HCT116 (cell line): Measurements from ENCODE around the gene LTA4H. TPM values are rescaled to one million over a fixed set of nuclear protein-coding genes. Genes with fewer than 3 reads are reported as not detected.
A peak's percentile ranks its signal among the peaks of the same experiment; 100 is the strongest.

Source experiments
- ATAC-seq: fragments of 200-7000 bp; cut with Tn5 transposase; 2 replicates; pipeline ENCODE4 v1.9.1; 2020; ENCODE audit warnings: mild to moderate bottlenecking, moderate library complexity
- BruUV-seq: library from RNA; stranded (reverse); fragments of 400-500 nt; replicated peaks from 2 replicates; lab custom pipeline; 2021; lab: Mats Ljungman, UMichigan
- CTCF ChIA-PET: fragments of 300-600 bp; sonication (Branson Sonifier 250); formaldehyde crosslinking; loops from one replicate; lab custom pipeline; 2021; ENCODE audit warnings: antibody characterized with exemption; lab: Charles Lee
- POLR2A ChIA-PET: fragments of 300-600, 350-600 bp; sonication (Branson Sonifier 250); formaldehyde crosslinking; loops from one replicate; lab custom pipeline; 2021; ENCODE audit warnings: antibody characterized with exemption; lab: Charles Lee
- RAD21 ChIA-PET, 2 experiments: fragments of 300-600 bp; sonication (Branson Sonifier 250); formaldehyde crosslinking; loops; one replicate each; lab custom pipeline; 2023; ENCODE audit warnings: low total read pairs in 2 of 2; ENCODE audit not compliant: uncharacterized antibody in 2 of 2, unreplicated experiment in 2 of 2, low non-redundant PET in 1 of 2; lab: Charles Lee
- DNase-seq: peaks from one replicate; pipeline ENCODE4 v3.0.0-alpha.2; 2010; ENCODE audit warnings: low read depth, low spot score
- H2AFZ ChIP-seq: fragments of 200-600 bp; shearing (Covaris generic), sonication (generic); 2 replicates; pipeline ENCODE4 v1.6.1; 2017; ENCODE audit warnings: low read depth, mixed run types, mixed read lengths, antibody characterized with exemption, low read length; ENCODE audit not compliant: poor library complexity, severe bottlenecking
- H3K27ac ChIP-seq: 2 replicates; pipeline ENCODE4 v1.5.1; 2012; ENCODE audit warnings: low read depth, low read length
- H3K27me3 ChIP-seq: fragments of 200-600 bp; sonication (generic); 2 replicates; pipeline ENCODE4 v1.6.1; 2016; ENCODE audit warnings: mixed run types, low read length, mixed read lengths; ENCODE audit not compliant: insufficient read depth
- H3K36me3 ChIP-seq, 2 experiments: fragments of 200-500 bp in 1 of 2; fragments of 200-600 bp in 1 of 2; sonication (Bioruptor generic) in 1 of 2; sonication (generic) in 1 of 2; 2 replicates each; pipeline versions ENCODE4 v1.5.1 to v1.6.1; 2014 to 2016; ENCODE audit warnings: low read length in 2 of 2, inconsistent platforms in 1 of 2, mixed read lengths in 1 of 2, mixed run types in 1 of 2; ENCODE audit not compliant: insufficient read depth in 2 of 2, control insufficient read depth in 1 of 2
- H3K4me1 ChIP-seq, 2 experiments: fragments of 200-600 bp in 1 of 2; sonication (generic) in 1 of 2; 2 replicates each; pipeline versions ENCODE4 v1.5.1 to v1.6.1; 2012 to 2017; ENCODE audit warnings: low read length in 2 of 2, inconsistent platforms in 1 of 2, mild to moderate bottlenecking in 1 of 2, mixed read lengths in 1 of 2, mixed run types in 1 of 2, moderate library complexity in 1 of 2; ENCODE audit not compliant: insufficient read depth in 2 of 2, control insufficient read depth in 1 of 2
- H3K4me2 ChIP-seq: fragments of 200-600 bp; sonication (generic); 2 replicates; pipeline ENCODE4 v1.6.1; 2017; ENCODE audit warnings: mixed run types, low read length, mixed read lengths
- H3K4me3 ChIP-seq, 2 experiments: fragments of 200-600 bp in 1 of 2; sonication (generic) in 1 of 2; replicated peaks in 1 of 2; 2 replicates each; pipeline ENCODE4 v1.5.1; 2011 to 2016; ENCODE audit warnings: low read length in 2 of 2, control low read depth in 1 of 2, low read depth in 1 of 2, mild to moderate bottlenecking in 1 of 2, mixed read lengths in 1 of 2, mixed run types in 1 of 2
- H3K79me2 ChIP-seq: fragments of 200-600 bp; sonication (generic); 2 replicates; pipeline ENCODE4 v1.6.1; 2017; ENCODE audit warnings: mild to moderate bottlenecking, mixed run types, low read length, moderate library complexity, mixed read lengths; ENCODE audit not compliant: insufficient read depth
- H3K9ac ChIP-seq: fragments of 200-600 bp; sonication (generic); 2 replicates; pipeline ENCODE4 v1.6.1; 2016; ENCODE audit warnings: low read length, mixed read lengths
- H3K9me2 ChIP-seq: fragments of 200-600 bp; sonication (generic), shearing (Covaris generic); 2 replicates; pipeline ENCODE4 v1.6.1; 2017; ENCODE audit warnings: mixed run types, mild to moderate bottlenecking, moderate library complexity; ENCODE audit not compliant: insufficient read depth
- H3K9me3 ChIP-seq, 2 experiments: fragments of 200-500 bp in 1 of 2; fragments of 200-600 bp in 1 of 2; sonication (Bioruptor generic) in 1 of 2; sonication (generic) in 1 of 2; 2 replicates each; pipeline ENCODE4 v1.6.1; 2014 to 2017; ENCODE audit warnings: low read length in 2 of 2, mixed read lengths in 2 of 2, inconsistent platforms in 1 of 2, low read depth in 1 of 2, mild to moderate bottlenecking in 1 of 2, mixed run types in 1 of 2, moderate library complexity in 1 of 2; ENCODE audit not compliant: control insufficient read depth in 1 of 2, insufficient read depth in 1 of 2
- H4K20me1 ChIP-seq: fragments of 200-600 bp; sonication (generic), shearing (Covaris generic); 2 replicates; pipeline ENCODE4 v1.6.1; 2017; ENCODE audit warnings: mixed run types, mild to moderate bottlenecking, moderate library complexity; ENCODE audit not compliant: insufficient read depth
- ATF3 ChIP-seq: IDR thresholded peaks from 2 replicates; pipeline ENCODE4 v1.6.1; 2012
- CEBPB ChIP-seq: IDR thresholded peaks from 2 replicates; pipeline ENCODE4 v1.6.1; 2012; ENCODE audit warnings: low read depth
- EZH2 ChIP-seq: fragments of 200-600 bp; sonication (generic); IDR thresholded peaks from 2 replicates; pipeline ENCODE4 v1.6.1; 2017; ENCODE audit warnings: antibody characterized with exemption, mixed run types
- FOSL1 ChIP-seq: IDR thresholded peaks from 2 replicates; pipeline ENCODE4 v1.6.1; 2012; ENCODE audit warnings: low read depth
- JUND ChIP-seq: IDR thresholded peaks from 2 replicates; pipeline ENCODE4 v1.6.1; 2012
- RAD21 ChIP-seq: IDR thresholded peaks from 2 replicates; pipeline ENCODE4 v1.6.1; 2012; ENCODE audit warnings: low read depth, mild to moderate bottlenecking
- REST ChIP-seq: IDR thresholded peaks from 2 replicates; pipeline ENCODE4 v1.6.1; 2012; ENCODE audit warnings: low read depth
- SP1 ChIP-seq: IDR thresholded peaks from 2 replicates; pipeline ENCODE4 v1.6.1; 2012; ENCODE audit warnings: low read depth
- intact Hi-C: fragments of 100-400 bp; cut with micrococcal nuclease; formaldehyde crosslinking; loops from 2 replicates; pipeline ENCODE4 v1.10.0; 2022
- total RNA-seq: library from RNA; stranded (reverse); gene quantifications from one replicate; pipeline ENCODE4 v1.2.1, GENCODE V29; 2021; ENCODE audit not compliant: unreplicated experiment

LTA4H gene
- total RNA-seq, 1 experiment from 2014 or later, result 163 TPM

DNA sequence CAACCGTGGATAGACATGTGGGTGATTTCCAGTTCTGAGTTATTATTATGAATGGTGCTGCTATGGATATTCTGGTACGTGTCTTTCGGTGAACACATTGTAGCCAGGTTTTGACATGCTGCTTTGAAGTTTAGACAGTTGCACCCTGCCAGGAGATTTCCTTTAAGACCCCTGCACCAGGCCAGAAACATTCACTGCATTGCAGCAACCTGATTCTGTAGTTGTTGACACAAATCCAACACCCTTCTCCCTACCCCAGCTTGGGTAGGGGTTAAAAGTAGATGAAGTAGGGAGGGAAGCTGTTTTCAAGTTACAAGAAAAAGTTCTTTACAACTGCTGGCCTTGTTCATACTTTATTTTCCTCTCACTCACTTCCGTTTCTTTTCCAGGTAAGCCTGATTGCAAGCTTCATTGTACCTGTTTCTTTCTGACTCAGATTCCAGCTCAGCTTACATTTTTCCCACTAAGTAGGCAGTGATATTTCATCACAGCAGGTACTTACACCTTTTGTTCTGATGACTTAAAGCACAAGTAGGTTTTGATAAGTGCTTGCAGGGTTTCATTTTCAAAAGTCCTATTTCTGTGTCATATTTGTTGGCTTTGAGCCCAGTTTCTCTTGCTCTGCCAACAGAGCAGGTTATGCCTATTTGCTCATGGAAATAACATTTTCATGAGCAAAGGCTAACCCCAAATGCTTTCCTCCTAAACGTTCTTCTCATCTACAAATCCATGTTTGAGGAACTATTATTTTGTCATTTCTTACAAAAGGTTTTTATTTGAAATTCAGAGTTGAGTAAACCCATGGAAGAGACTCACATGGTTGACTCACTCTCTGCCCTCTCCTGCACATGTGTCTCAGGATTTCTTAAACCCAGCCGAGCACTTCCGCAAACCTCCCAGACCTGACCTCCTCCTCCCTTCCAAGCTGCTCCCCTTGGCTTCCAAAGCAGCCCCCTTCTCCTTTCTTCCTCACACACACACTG is 12.1 kb upstream of the LTA4H start (continued):
- TF ChIP-seq REST (no peak), ATF3 (peak; percentile 87; the same call in 1 of the 2 replicates), SP1 (peak; percentile 93)

- ATAC-seq (no peak), DNase-seq (no peak)
- CTCF ChIA-PET, result interaction anchor here (1.1 kb wide), 1 partner anchor 168 kb away, joined by 5 read pairs; no protein-coding TSS in a partner anchor
- no peaks in the 10 kb centered on the region for H3K9me2 ChIP-seq
- H3K36me3 ChIP-seq, result no peaks in the 10 kb centered on the region
- H3K27me3 ChIP-seq, result no peaks in the 10 kb centered on the region
- H4K20me1 ChIP-seq, result no peaks in the 10 kb centered on the region
- H2AFZ ChIP-seq, result peak overlapping the region; percentile 81
- intact Hi-C loops, result loop anchor here (5.0 kb wide), 1 partner anchor 151 kb away; no protein-coding TSS in a partner anchor
- peak overlapping the region; percentile 85 for H3K27ac ChIP-seq
- H3K9me3 ChIP-seq, result no peaks in the 10 kb centered on the region
- TF ChIP-seq EZH2, result no peak
- TF ChIP-seq JUND, result no peak
- TF ChIP-seq FOSL1, result no peak
- TF ChIP-seq RAD21, result no peak
- TF ChIP-seq ATF3, result no peak
- no peak for TF ChIP-seq CEBPB
- TF ChIP-seq, all 23 proteins: peak for 0
- ChIA-PET RAD21 (no interaction called here), POLR2A (no interaction called here)
- H3K4me1 ChIP-seq, result peaks cover 36 to 57% of the 10 kb centered on the region in 2 experiments
- no TSS peak for BruUV-seq
- no peaks in the 10 kb centered on the region for H3K79me2 ChIP-seq
- H3K9ac ChIP-seq, result peak overlapping the region; percentile 49; the same call in 1 of the 2 replicates
- H3K4me3 ChIP-seq, result peak overlapping the region in 1 of 2 experiments; percentile 29; a peak in 2 of 4 replicates
- peak overlapping the region; percentile 67 for H3K4me2 ChIP-seq
Measured at GRCh38 chr12:96046543-96047228, 11.3 kb upstream of the LTA4H start.
